ENCODE measurements around the gene GUCA2A.

The GUCA2A gene

DNA sequence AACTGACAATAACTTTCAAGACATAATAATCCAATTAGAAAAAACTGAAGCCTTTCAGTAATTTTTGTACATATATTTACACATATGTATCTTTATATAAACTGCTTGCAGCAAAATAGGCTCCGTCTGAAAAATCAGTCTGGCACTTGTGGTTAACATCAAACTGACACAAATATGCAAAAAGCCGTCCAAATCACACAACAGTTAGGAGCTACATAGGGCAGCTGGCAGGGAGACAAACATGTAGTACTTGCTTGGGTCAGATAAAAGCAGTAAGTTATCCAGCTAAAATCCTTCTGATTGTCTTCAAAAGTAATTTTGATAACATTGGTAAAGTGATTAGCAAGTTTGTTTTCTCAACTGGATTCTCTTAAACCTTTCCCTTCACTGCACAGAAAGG is 14.7 kb upstream of the GUCA2A start:
- DNase-seq (ENCODE audit: low spot score), result no peak
- no peak overlapping the region for H3K27ac ChIP-seq

GRCh38 chr1:42178249-42178648 is 13.7 kb upstream of the GUCA2A start:
- no peak for TF ChIP-seq CTCF (conservative IDR thresholded peaks at IDR 0.05; ENCODE audit: low read depth)
- POLR2A ChIA-PET (ENCODE audit: low non-redundant PET), result no interaction called here
- CTCF ChIA-PET, result interaction anchor here (0.6 kb wide), 1 partner anchor 591 kb away, joined by 3 read pairs; no protein-coding TSS in a partner anchor
- DNase-seq (ENCODE audit: low spot score), result no peak
- H3K27ac ChIP-seq, result no peak overlapping the region

More for the DNA sequence above, 14.7 kb upstream of the GUCA2A start:
- CTCF ChIA-PET, result no interaction called here
- POLR2A ChIA-PET (ENCODE audit: low non-redundant PET), result no interaction called here
- TF ChIP-seq CTCF (conservative IDR thresholded peaks at IDR 0.05; ENCODE audit: low read depth), result no peak

DNA sequence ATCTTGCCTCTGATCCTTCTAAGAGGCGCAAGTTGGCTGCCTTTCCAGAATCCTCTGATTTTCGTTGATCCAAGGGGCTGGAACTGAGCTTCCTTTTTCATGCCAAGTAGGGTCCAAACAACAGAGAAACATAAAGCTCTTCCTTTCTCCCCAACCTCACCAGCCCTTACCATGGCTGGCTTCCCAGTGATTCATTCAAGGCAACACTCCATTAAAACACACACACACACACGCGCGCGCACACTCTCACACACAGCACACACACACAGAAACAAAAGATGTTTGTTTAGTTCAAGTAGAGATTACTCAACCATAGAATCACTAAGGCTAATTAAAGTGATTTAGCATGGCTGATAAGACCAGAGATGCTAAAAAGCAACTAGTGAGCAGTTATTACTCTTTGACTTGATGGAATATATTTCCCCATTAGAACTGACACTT is 13.0 kb upstream of the GUCA2A start:
- POLR2A ChIA-PET (ENCODE audit: low non-redundant PET), result no interaction called here
- CTCF ChIA-PET, result interaction anchor here (0.6 to 0.9 kb wide), 4 partner anchors 30 to 393 kb away, joined by 3 to 5 read pairs (median 4); no protein-coding TSS in a partner anchor
- no peak overlapping the region for H3K27ac ChIP-seq
- no peak for TF ChIP-seq CTCF (conservative IDR thresholded peaks at IDR 0.05; ENCODE audit: low read depth)
- no peak for DNase-seq (ENCODE audit: low spot score)

DNA sequence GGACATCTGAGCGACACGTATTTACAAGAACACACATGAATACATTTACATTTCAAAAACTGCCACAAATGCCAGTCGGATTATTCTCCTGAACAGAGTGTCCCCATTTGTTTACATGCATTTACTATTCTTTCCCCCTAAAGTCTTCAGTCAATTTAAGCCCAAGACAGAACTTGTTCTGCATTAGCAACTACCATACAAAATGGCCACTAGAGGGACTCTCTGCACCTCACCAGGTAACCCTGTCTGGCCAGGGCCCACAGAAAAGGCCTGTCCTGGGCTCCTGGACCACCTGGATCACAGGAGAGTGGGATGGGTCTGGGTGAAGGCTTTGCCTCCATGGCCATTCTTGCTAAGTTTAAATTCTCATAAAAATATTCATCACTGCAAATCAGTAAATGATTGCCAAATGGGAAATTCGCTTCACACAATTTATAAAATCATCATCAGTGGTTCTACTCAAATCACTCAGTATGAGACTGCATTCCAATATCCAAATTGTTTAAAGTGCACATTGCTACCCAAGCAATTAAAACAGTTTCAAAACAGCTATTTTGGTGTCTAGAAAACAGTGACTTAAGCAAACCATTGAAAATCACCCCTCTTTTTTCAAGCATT is 12.5 kb upstream of the GUCA2A start:
- H3K27ac ChIP-seq, result no peak overlapping the region
- POLR2A ChIA-PET (ENCODE audit: low non-redundant PET), result no interaction called here
- peak; percentile 56 for DNase-seq (ENCODE audit: low spot score)
- TF ChIP-seq CTCF (conservative IDR thresholded peaks at IDR 0.05; ENCODE audit: low read depth), result peak; percentile 85
- CTCF ChIA-PET, result interaction anchor here (0.7 to 0.9 kb wide), 3 partner anchors 30 to 232 kb away, joined by 3 to 5 read pairs (median 4); no protein-coding TSS in a partner anchor

- ChIA-PET POLR2A (ENCODE audit: low non-redundant PET) (no interaction called here), CTCF (interaction anchor here (0.6 kb wide), 2 partner anchors 73 to 135 kb away, joined by 3 read pairs; no protein-coding TSS in a partner anchor)
- TF ChIP-seq CTCF (conservative IDR thresholded peaks at IDR 0.05; ENCODE audit: low read depth), result no peak
- no peak for DNase-seq (ENCODE audit: low spot score)
- H3K27ac ChIP-seq, result no peak overlapping the region
Measured at GRCh38 chr1:42175314-42176054, 10.9 kb upstream of the GUCA2A start.

GRCh38 chr1:42173961-42174735 is 9.6 kb upstream of the GUCA2A start:
- DNase-seq (ENCODE audit: low spot score), result peak; percentile 70
- CTCF ChIA-PET, result interaction anchor here (0.5 to 1.8 kb wide), 25 partner anchors 9 to 1946 kb away, joined by 3 to 7 read pairs (median 4); partner anchors contain the start of gene FOXJ3
- POLR2A ChIA-PET (ENCODE audit: low non-redundant PET), result no interaction called here
- no peak overlapping the region for H3K27ac ChIP-seq
- no peak for TF ChIP-seq CTCF (conservative IDR thresholded peaks at IDR 0.05; ENCODE audit: low read depth)
